IPS-NIHi7 (cell line): ENCODE data around the gene SST.
"Not testable (repeated sequence)": the region's sequence is repeated elsewhere in the genome, so short reads cannot be mapped to it uniquely, and the experiment has no call there.

ENCODE experiments used
- DNase-seq: peaks from one replicate; pipeline ENCODE4 v3.0.0; 2012; ENCODE audit warnings: mixed read lengths; ENCODE audit errors: extremely low spot score

SST gene

GRCh38 chr3:187684444-187684843 lies 14.2 kb upstream of the SST start:
- DNase-seq = no peak

- DNase-seq = not testable (repeated sequence)
These were observed 11.6 kb upstream of the SST start for GRCh38 chr3:187681756-187682155.

- DNase-seq = peak; percentile 91
These were observed 9.6 kb upstream of the SST start for GRCh38 chr3:187679638-187680396.

- DNase-seq = peak; percentile 67
These were observed 8.6 kb upstream of the SST start for GRCh38 chr3:187678726-187679268.

- DNase-seq = no peak
These were observed 7.4 kb upstream of the SST start for GRCh38 chr3:187677604-187678003.

- no peak for DNase-seq
These were observed 2.8 kb upstream of the SST start for GRCh38 chr3:187673012-187673411.

- DNase-seq = no peak
These were observed 2.7 kb downstream of the SST start for GRCh38 chr3:187667526-187667925.

GRCh38 chr3:187665764-187666402 lies 4.3 kb downstream of the SST start:
- DNase-seq = no peak

GRCh38 chr3:187665010-187665409 lies 5.2 kb downstream of the SST start:
- DNase-seq = no peak

GRCh38 chr3:187662848-187663409 lies 7.3 kb downstream of the SST start:
- no peak for DNase-seq

- DNase-seq = no peak
These were observed 8.9 kb downstream of the SST start for GRCh38 chr3:187661267-187661666.

- no peak for DNase-seq
These were observed 18.9 kb downstream of the SST start for GRCh38 chr3:187651282-187651681.

GRCh38 chr3:187648177-187648576 lies 22.0 kb downstream of the SST start:
- no peak for DNase-seq

GRCh38 chr3:187646906-187647660 lies 23.1 kb downstream of the SST start:
- no peak for DNase-seq

GRCh38 chr3:187645379-187645778 lies 24.8 kb downstream of the SST start:
- DNase-seq = not testable (repeated sequence)

- DNase-seq = no peak
These were observed 27.3 kb downstream of the SST start for GRCh38 chr3:187642861-187643260.

GRCh38 chr3:187641320-187642016 lies 28.7 kb downstream of the SST start:
- DNase-seq = no peak

- DNase-seq = no peak
These were observed 29.6 kb downstream of the SST start for GRCh38 chr3:187640569-187641059.

- DNase-seq = no peak
These were observed 30.1 kb downstream of the SST start for GRCh38 chr3:187639927-187640568.

GRCh38 chr3:187636528-187636927 lies 33.7 kb downstream of the SST start:
- DNase-seq = no peak

- DNase-seq = no peak
These were observed 39.8 kb downstream of the SST start for GRCh38 chr3:187630404-187630803.
